BE2C (cell line): ENCODE measurements around the gene MAN1B1.

Experiments used
- DNase-seq: peaks from one replicate; pipeline ENCODE4 v3.0.0-alpha.2; 2020
- H3K27me3 ChIP-seq: fragments of 250-450 bp; sonication (Bioruptor Pico); 2 replicates; pipeline ENCODE4 v1.5.1; 2020; ENCODE audit warnings: mild to moderate bottlenecking
- H3K36me3 ChIP-seq: fragments of 250-450 bp; sonication (Bioruptor Pico); 2 replicates; pipeline ENCODE4 v1.5.1; 2020; ENCODE audit warnings: mild to moderate bottlenecking
- H3K4me1 ChIP-seq: fragments of 250-450 bp; sonication (Bioruptor Pico); 2 replicates; pipeline ENCODE4 v1.5.1; 2020
- H3K4me3 ChIP-seq: 2 replicates; pipeline ENCODE4 v1.5.1; 2011; ENCODE audit warnings: low read depth, low read length
- H3K9me3 ChIP-seq: fragments of 250-450 bp; sonication (Bioruptor Pico); 2 replicates; pipeline ENCODE4 v1.5.1; 2020
- CTCF ChIP-seq: IDR thresholded peaks from 2 replicates; pipeline ENCODE4 v1.5.1; 2012; ENCODE audit warnings: mild to moderate bottlenecking, low read depth, low read length

MAN1B1 gene

DNA sequence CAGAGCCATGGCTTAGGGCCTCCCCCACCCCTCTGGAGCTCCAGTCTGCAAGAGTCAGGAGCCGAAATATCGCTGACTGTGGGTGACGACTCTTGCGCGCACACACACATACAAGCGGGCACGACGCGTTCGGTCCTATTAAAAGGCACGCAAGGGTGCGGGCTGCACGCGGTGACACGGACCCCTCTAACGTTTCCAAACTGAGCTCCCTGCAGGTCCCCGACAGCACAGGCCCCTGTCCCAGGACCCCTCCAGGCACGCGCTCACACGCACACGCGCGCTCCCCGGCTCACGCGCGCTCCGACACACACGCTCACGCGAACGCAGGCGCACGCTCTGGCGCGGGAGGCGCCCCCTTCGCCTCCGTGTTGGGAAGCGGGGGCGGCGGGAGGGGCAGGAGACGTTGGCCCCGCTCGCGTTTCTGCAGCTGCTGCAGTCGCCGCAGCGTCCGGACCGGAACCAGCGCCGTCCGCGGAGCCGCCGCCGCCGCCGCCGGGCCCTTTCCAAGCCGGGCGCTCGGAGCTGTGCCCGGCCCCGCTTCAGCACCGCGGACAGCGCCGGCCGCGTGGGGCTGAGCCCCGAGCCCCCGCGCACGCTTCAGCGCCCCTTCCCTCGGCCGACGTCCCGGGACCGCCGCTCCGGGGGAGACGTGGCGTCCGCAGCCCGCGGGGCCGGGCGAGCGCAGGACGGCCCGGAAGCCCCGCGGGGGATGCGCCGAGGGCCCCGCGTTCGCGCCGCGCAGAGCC is 52.1 kb downstream of the MAN1B1 start, which contains the start of gene GRIN1:
TSS of gene GRIN1 (plus strand) at position 433 of the 746 bp plus-strand sequence. CDS start 333 bp downstream, outside the sequence.
- TF ChIP-seq CTCF, result no peak
- Histone ChIP-seq H3K36me3 (no peaks in the 10 kb centered on the region), H3K9me3 (no peaks in the 10 kb centered on the region), H3K4me1 (no peaks in the 10 kb centered on the region), H3K27me3 (peaks cover 25% of the 10 kb centered on the region), H3K4me3 (peak within 1 kb of the TSS; percentile 43)
- peak; percentile 29 for DNase-seq

GRCh38 chr9:137139468-137140150 is 52.8 kb downstream of the MAN1B1 start:
- peaks cover 25% of the 10 kb centered on the region for H3K27me3 ChIP-seq
- DNase-seq, result peak; percentile 14

DNA sequence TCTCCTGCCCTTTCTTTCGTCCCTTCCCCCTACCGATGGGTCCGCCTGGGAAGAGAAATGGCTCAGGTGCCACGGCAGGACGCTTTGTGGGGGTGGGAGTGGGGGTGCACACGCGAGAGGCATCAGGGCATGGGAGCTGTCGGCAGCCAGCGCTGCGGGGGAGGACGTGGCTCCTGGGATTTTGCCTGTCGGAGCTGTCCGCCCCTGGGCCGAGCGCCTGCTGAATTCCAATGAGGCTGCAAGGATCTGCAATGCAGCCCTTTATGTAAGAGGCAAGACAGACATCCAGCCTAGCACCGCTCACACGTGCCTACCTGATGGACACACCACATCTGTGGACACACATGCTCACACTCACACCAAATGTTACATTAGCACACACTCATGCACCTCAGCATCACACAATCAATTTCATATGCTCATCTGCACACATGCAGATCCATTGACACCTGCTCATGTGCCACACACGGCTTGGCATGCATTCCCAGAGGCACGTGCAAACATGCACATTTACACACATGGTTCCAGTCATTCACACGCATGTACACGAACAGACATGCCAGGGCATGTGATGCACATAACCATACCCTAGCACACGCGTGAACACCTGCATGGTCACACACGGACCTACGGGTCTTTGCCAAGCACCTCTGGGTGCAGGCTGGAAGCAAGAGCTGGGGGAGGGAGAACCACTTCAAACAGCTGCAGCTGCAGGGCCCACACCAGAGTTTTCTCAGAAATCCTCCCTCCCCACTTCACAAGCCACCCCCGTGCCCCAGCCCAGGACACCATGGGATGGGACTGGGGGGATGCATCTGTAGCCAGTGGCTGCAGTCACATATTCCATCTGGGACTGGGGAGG is 53.6 kb downstream of the MAN1B1 start:
- Histone ChIP-seq H3K27me3 (peaks cover 25% of the 10 kb centered on the region), H3K4me1 (no peaks in the 10 kb centered on the region), H3K4me3 (no peak overlapping the region), H3K9me3 (no peaks in the 10 kb centered on the region), H3K36me3 (no peaks in the 10 kb centered on the region)
- peak; percentile 11 for DNase-seq
- TF ChIP-seq CTCF, result no peak

More at GRCh38 chr9:137139468-137140150, 52.8 kb downstream of the MAN1B1 start:
- Histone ChIP-seq H3K36me3 (no peaks in the 10 kb centered on the region), H3K4me1 (no peaks in the 10 kb centered on the region), H3K4me3 (no peak overlapping the region), H3K9me3 (no peaks in the 10 kb centered on the region)
- no peak for TF ChIP-seq CTCF

DNA sequence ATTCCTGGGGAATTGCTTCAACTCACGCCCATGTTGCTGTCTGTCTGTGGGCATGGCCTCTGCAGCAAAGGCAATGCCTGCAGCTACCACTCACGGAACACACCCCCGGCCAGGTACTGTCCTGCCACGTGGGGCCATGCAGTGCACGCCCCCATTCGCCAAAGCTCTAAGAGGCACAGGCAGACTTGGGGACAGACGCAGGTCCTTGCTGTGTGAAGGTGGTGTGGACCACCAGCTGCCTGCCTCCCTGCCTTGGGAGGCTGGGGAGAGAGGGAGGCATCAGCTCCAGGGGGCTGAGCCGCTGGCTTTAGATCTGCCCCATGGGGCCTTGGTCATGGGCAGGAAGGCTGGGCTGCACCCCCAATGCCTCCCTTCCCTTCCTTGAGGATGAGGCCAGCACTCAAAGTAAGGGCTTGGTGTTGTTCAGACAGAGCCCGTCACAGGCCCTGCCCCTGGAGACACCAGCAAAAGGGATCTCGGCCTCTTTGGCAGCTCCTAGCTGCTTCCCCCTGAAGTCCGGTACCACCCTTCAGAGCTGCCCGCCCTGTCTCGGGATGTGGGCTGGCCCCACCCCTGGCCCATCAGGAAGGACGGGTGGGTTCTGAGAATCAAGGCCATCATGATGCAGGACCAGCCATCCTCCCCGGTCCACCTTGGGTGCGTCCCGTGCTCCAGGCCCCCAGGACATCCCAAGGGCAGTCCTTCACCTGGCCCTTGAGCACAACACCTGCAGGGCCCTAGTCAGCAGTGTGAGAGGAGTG is 54.4 kb downstream of the MAN1B1 start:
- H3K9me3 ChIP-seq, result no peaks in the 10 kb centered on the region

More for the DNA sequence above, 54.4 kb downstream of the MAN1B1 start:
- Histone ChIP-seq H3K36me3 (no peaks in the 10 kb centered on the region), H3K4me1 (no peaks in the 10 kb centered on the region), H3K27me3 (peaks cover 25% of the 10 kb centered on the region), H3K4me3 (no peak overlapping the region)
- peak; percentile 9 for DNase-seq
- no peak for TF ChIP-seq CTCF
